ENCODE results near the gene PHLDA2.

PHLDA2 gene

GRCh38 chr11:2898366-2899079 lies 30.7 kb downstream of the PHLDA2 start:
- TF ChIP-seq FOXP2 (optimal IDR thresholded peaks at IDR 0.05; ENCODE audit: borderline replicate concordance, extremely low read depth, extremely low read length, insufficient read depth) (peak; percentile 66), REST (IDR thresholded peaks at IDR 0.05; ENCODE audit: insufficient read depth in 1 of 2, low read depth in 2 of 2, low read length in 2 of 2) (peak in 1 of 2 experiments; percentile 59; a peak in 1 of 4 replicates), SIN3A (IDR thresholded peaks at IDR 0.05; ENCODE audit: borderline replicate concordance, insufficient read depth, low read length) (0 out of 2 replicates have a peak, but pooled peaks have one; percentile 64), POLR2AphosphoS5 (IDR thresholded peaks at IDR 0.05; ENCODE audit: low read depth, low read length) (peak; percentile 40; the same call in 1 of the 2 replicates), TAF1 (IDR thresholded peaks at IDR 0.05; ENCODE audit: borderline replicate concordance, insufficient read depth, low read length) (no peak)

- no peak for TF ChIP-seq TAF1 (IDR thresholded peaks at IDR 0.05; ENCODE audit: borderline replicate concordance, insufficient read depth, low read length)
- no peak for TF ChIP-seq POLR2AphosphoS5 (IDR thresholded peaks at IDR 0.05; ENCODE audit: low read depth, low read length)
- no peak for TF ChIP-seq FOXP2 (optimal IDR thresholded peaks at IDR 0.05; ENCODE audit: borderline replicate concordance, extremely low read depth, extremely low read length, insufficient read depth)
- TF ChIP-seq REST (IDR thresholded peaks at IDR 0.05; ENCODE audit: insufficient read depth in 1 of 2, low read depth in 2 of 2, low read length in 2 of 2) = no peak
- no peak for TF ChIP-seq SIN3A (IDR thresholded peaks at IDR 0.05; ENCODE audit: borderline replicate concordance, insufficient read depth, low read length)
Observed at GRCh38 chr11:2897048-2897447, 32.2 kb downstream of the PHLDA2 start.

GRCh38 chr11:2896047-2896446 lies 33.2 kb downstream of the PHLDA2 start:
- no peak for TF ChIP-seq FOXP2 (optimal IDR thresholded peaks at IDR 0.05; ENCODE audit: borderline replicate concordance, extremely low read depth, extremely low read length, insufficient read depth)
- no peak for TF ChIP-seq REST (IDR thresholded peaks at IDR 0.05; ENCODE audit: insufficient read depth in 1 of 2, low read depth in 2 of 2, low read length in 2 of 2)
- TF ChIP-seq POLR2AphosphoS5 (IDR thresholded peaks at IDR 0.05; ENCODE audit: low read depth, low read length) = no peak
- TF ChIP-seq SIN3A (IDR thresholded peaks at IDR 0.05; ENCODE audit: borderline replicate concordance, insufficient read depth, low read length) = no peak
- TF ChIP-seq TAF1 (IDR thresholded peaks at IDR 0.05; ENCODE audit: borderline replicate concordance, insufficient read depth, low read length) = no peak

GRCh38 chr11:2893935-2894334 lies 35.3 kb downstream of the PHLDA2 start:
- no peak for TF ChIP-seq SIN3A (IDR thresholded peaks at IDR 0.05; ENCODE audit: borderline replicate concordance, insufficient read depth, low read length)
- no peak for TF ChIP-seq FOXP2 (optimal IDR thresholded peaks at IDR 0.05; ENCODE audit: borderline replicate concordance, extremely low read depth, extremely low read length, insufficient read depth)
- TF ChIP-seq TAF1 (IDR thresholded peaks at IDR 0.05; ENCODE audit: borderline replicate concordance, insufficient read depth, low read length) = no peak
- TF ChIP-seq REST (IDR thresholded peaks at IDR 0.05; ENCODE audit: insufficient read depth in 1 of 2, low read depth in 2 of 2, low read length in 2 of 2) = no peak
- TF ChIP-seq POLR2AphosphoS5 (IDR thresholded peaks at IDR 0.05; ENCODE audit: low read depth, low read length) = no peak

All from PFSK-1 (cell line).